Fibroblast of the aortic adventitia (primary cell): ENCODE results near the gene SLC37A2. TPM values are rescaled to one million over a fixed set of nuclear protein-coding genes. Genes with fewer than 3 reads are reported as not detected.

Source experiments
- DNase-seq: peaks from one replicate; pipeline ENCODE4 v3.0.0-alpha.2; 2010; ENCODE audit warnings: low read depth
- H3K4me3 ChIP-seq: 2 replicates; pipeline ENCODE4 v1.5.1; 2011; ENCODE audit warnings: low read depth, mild to moderate bottlenecking, control low read depth, low read length, moderate library complexity
- CTCF ChIP-seq: IDR thresholded peaks from 2 replicates; pipeline ENCODE4 v1.5.1; 2011; ENCODE audit warnings: mild to moderate bottlenecking, low read length, control low read depth, inconsistent platforms; ENCODE audit not compliant: insufficient read depth
- total RNA-seq: library from RNA; depleted of rRNA; stranded (reverse); fragments of >200 nt; gene quantifications from 2 replicates; pipeline ENCODE4 v1.2.3, GENCODE V29; 2012; ENCODE audit warnings: low replicate concordance

Gene SLC37A2
- total RNA-seq, 1 donor = 0.63 TPM

GRCh38 chr11:125092669-125093068 is 29.6 kb downstream of the SLC37A2 start:
- DNase-seq = no peak
- H3K4me3 ChIP-seq = no peak overlapping the region
- TF ChIP-seq CTCF = no peak

GRCh38 chr11:125093502-125093901 is 30.4 kb downstream of the SLC37A2 start:
- no peak for TF ChIP-seq CTCF

GRCh38 chr11:125094731-125095130 is 31.6 kb downstream of the SLC37A2 start:
- no peak for DNase-seq
- no peak for TF ChIP-seq CTCF
- no peak overlapping the region for H3K4me3 ChIP-seq

More at GRCh38 chr11:125093502-125093901, 30.4 kb downstream of the SLC37A2 start:
- no peak overlapping the region for H3K4me3 ChIP-seq
- DNase-seq = no peak

- DNase-seq = no peak
- no peak for TF ChIP-seq CTCF
Observed at GRCh38 chr11:125100136-125100535, 37.0 kb downstream of the SLC37A2 start.

GRCh38 chr11:125101596-125101995 is 38.5 kb downstream of the SLC37A2 start:
- no peak for DNase-seq
- no peak overlapping the region for H3K4me3 ChIP-seq
- no peak for TF ChIP-seq CTCF

More at GRCh38 chr11:125100136-125100535, 37.0 kb downstream of the SLC37A2 start:
- no peak overlapping the region for H3K4me3 ChIP-seq

- no peak for DNase-seq
- TF ChIP-seq CTCF = no peak
- H3K4me3 ChIP-seq = no peak overlapping the region
Observed at GRCh38 chr11:125102025-125102424, 38.9 kb downstream of the SLC37A2 start.

- no peak for TF ChIP-seq CTCF
- no peak overlapping the region for H3K4me3 ChIP-seq
- no peak for DNase-seq
Observed at GRCh38 chr11:125102510-125102909, 39.4 kb downstream of the SLC37A2 start.
